Right kidney (tissue), 9 donors: ENCODE results near the gene RASGRF2.

Experiments
- DNase-seq: peaks from one replicate; pipeline ENCODE4 v3.0.0-alpha.2; 2016
- long read RNA-seq, 8 donors: transcript quantifications; one replicate each; lab custom pipeline, GENCODE V29; 2026

Gene RASGRF2
- long read RNA-seq, donor 1, result 0 reads
- long read RNA-seq, donor 2, result 0 reads
- long read RNA-seq, donor 3, result 0 reads
- long read RNA-seq, donor 4, result 0 reads
- long read RNA-seq, donor 5, result 0 reads
- long read RNA-seq, donor 6, result 0 reads
- long read RNA-seq, donor 7, result 0 reads
- long read RNA-seq, donor 8, result 0 reads

- peak; percentile 50 for DNase-seq
Observed at GRCh38 chr5:80959768-80960442, at the start of gene RASGRF2. Gene RASGRF2 (plus strand): TSS chr5:80960363. CDS start chr5:80960739, 376 bp downstream.

- DNase-seq, result no peak
Observed at GRCh38 chr5:80912479-80912878, 47.7 kb upstream of the RASGRF2 start.

GRCh38 chr5:80915716-80916115, 44.4 kb upstream of the RASGRF2 start:
- DNase-seq, result no peak

GRCh38 chr5:80916676-80917075, 43.5 kb upstream of the RASGRF2 start:
- no peak for DNase-seq

- DNase-seq, result no peak
Observed at GRCh38 chr5:80917631-80918030, 42.5 kb upstream of the RASGRF2 start.

- no peak for DNase-seq
Observed at GRCh38 chr5:80919678-80920196, 40.4 kb upstream of the RASGRF2 start.

- DNase-seq, result no peak
Observed at GRCh38 chr5:80920333-80920732, 39.8 kb upstream of the RASGRF2 start.

- DNase-seq, result no peak
Observed at GRCh38 chr5:80921026-80921425, 39.1 kb upstream of the RASGRF2 start.

- DNase-seq, result no peak
Observed at GRCh38 chr5:80925931-80926330, 34.2 kb upstream of the RASGRF2 start.

GRCh38 chr5:80926536-80926935, 33.6 kb upstream of the RASGRF2 start:
- DNase-seq, result no peak

- DNase-seq, result no peak
Observed at GRCh38 chr5:80926979-80927656, 33.0 kb upstream of the RASGRF2 start.

- no peak for DNase-seq
Observed at GRCh38 chr5:80928073-80928472, 32.1 kb upstream of the RASGRF2 start.

GRCh38 chr5:80930940-80931339, 29.2 kb upstream of the RASGRF2 start:
- DNase-seq, result no peak

- no peak for DNase-seq
Observed at GRCh38 chr5:80931411-80931810, 28.8 kb upstream of the RASGRF2 start.

- DNase-seq, result no peak
Observed at GRCh38 chr5:80933036-80933435, 27.1 kb upstream of the RASGRF2 start.

- no peak for DNase-seq
Observed at GRCh38 chr5:80934751-80935150, 25.4 kb upstream of the RASGRF2 start.

GRCh38 chr5:80935811-80936385, 24.3 kb upstream of the RASGRF2 start:
- no peak for DNase-seq

- no peak for DNase-seq
Observed at GRCh38 chr5:80936881-80937280, 23.3 kb upstream of the RASGRF2 start.

GRCh38 chr5:80937584-80938356, 22.4 kb upstream of the RASGRF2 start:
- DNase-seq, result no peak

GRCh38 chr5:80941496-80941895, 18.7 kb upstream of the RASGRF2 start:
- no peak for DNase-seq

- no peak for DNase-seq
Observed at GRCh38 chr5:80951366-80951765, 8.8 kb upstream of the RASGRF2 start.

GRCh38 chr5:80953587-80953986, 6.6 kb upstream of the RASGRF2 start:
- no peak for DNase-seq
